CD8-positive, alpha-beta memory T cell (primary cell): ENCODE data around the gene LHPP. TPM values are rescaled to one million over a fixed set of nuclear protein-coding genes. Genes with fewer than 3 reads are reported as not detected.

Experiments
- CTCF ChIA-PET: fragments of 350-600 bp; sonication (Branson Sonifier 250); formaldehyde crosslinking; loops from one replicate; lab custom pipeline; 2021; ENCODE audit warnings: antibody characterized with exemption; lab: Charles Lee
- POLR2A ChIA-PET: fragments of 350-600 bp; sonication (Branson Sonifier 250); formaldehyde crosslinking; loops from one replicate; lab custom pipeline; 2021; ENCODE audit warnings: antibody characterized with exemption; lab: Charles Lee
- DNase-seq, 5 donors: peaks; one replicate each; pipeline versions ENCODE4 v3.0.0 to v3.0.0-alpha.2; 2020 to 2022; ENCODE audit warnings: mixed read lengths in 1 of 5
- H3K27ac ChIP-seq: one replicate; pipeline ENCODE4 v1.7.0; 2013; ENCODE audit warnings: low read depth, mild to moderate bottlenecking, low read length, moderate library complexity
- H3K27me3 ChIP-seq: 2 replicates; pipeline ENCODE4 v1.7.0; 2013; ENCODE audit warnings: low read length, mild to moderate bottlenecking; ENCODE audit not compliant: insufficient read depth, poor library complexity, severe bottlenecking
- H3K36me3 ChIP-seq: 2 replicates; pipeline ENCODE4 v1.7.0; 2013; ENCODE audit warnings: mild to moderate bottlenecking, low read length, moderate library complexity; ENCODE audit not compliant: insufficient read depth
- H3K4me1 ChIP-seq: 2 replicates; pipeline ENCODE4 v1.7.0; 2013; ENCODE audit warnings: mild to moderate bottlenecking, low read length, moderate library complexity; ENCODE audit not compliant: insufficient read depth
- H3K4me3 ChIP-seq: 2 replicates; pipeline ENCODE4 v1.7.0; 2013; ENCODE audit warnings: mild to moderate bottlenecking, low read length
- H3K9me3 ChIP-seq: 2 replicates; pipeline ENCODE4 v1.7.0; 2013; ENCODE audit warnings: mild to moderate bottlenecking, low read length
- H3K27ac Mint-ChIP-seq, 8 donors: one replicate each; pipeline ENCODE4 v1.8.0; 2020 to 2021; ENCODE audit warnings: mixed read lengths in 8 of 8, mild to moderate bottlenecking in 6 of 8, inconsistent platforms in 3 of 8, moderate library complexity in 3 of 8
- H3K27me3 Mint-ChIP-seq, 2 donors: one replicate each; pipeline ENCODE4 v1.8.0; 2020 to 2021; ENCODE audit warnings: mixed read lengths in 2 of 2, mild to moderate bottlenecking in 1 of 2, moderate library complexity in 1 of 2
- H3K36me3 Mint-ChIP-seq, 3 donors: one replicate each; pipeline ENCODE4 v1.8.0; 2020 to 2021; ENCODE audit warnings: mixed read lengths in 3 of 3, inconsistent platforms in 1 of 3, mild to moderate bottlenecking in 1 of 3
- H3K4me1 Mint-ChIP-seq, 3 donors: one replicate each; pipeline ENCODE4 v1.8.0; 2020 to 2021; ENCODE audit warnings: mixed read lengths in 3 of 3, inconsistent platforms in 1 of 3, mild to moderate bottlenecking in 1 of 3
- H3K4me3 Mint-ChIP-seq, 7 donors: one replicate each; pipeline ENCODE4 v1.8.0; 2020 to 2021; ENCODE audit warnings: mixed read lengths in 7 of 7, mild to moderate bottlenecking in 6 of 7, moderate library complexity in 4 of 7, inconsistent platforms in 2 of 7
- H3K9me3 Mint-ChIP-seq, 5 donors: one replicate each; pipeline ENCODE4 v1.8.0; 2020 to 2022; ENCODE audit warnings: mixed read lengths in 5 of 5, mild to moderate bottlenecking in 3 of 5, moderate library complexity in 2 of 5, inconsistent platforms in 1 of 5
- polyA plus RNA-seq: library from polyadenylated mRNA; unstranded; fragments of 300-500 nt; fragmentation: Illumina TruSeq; gene quantifications from one replicate; pipeline ENCODE4 v1.2.3, GENCODE V29; 2021
- total RNA-seq, 2 experiments: library from RNA; stranded (reverse); gene quantifications; one replicate each; pipeline ENCODE4 v1.2.3, GENCODE V29; 2021

Gene LHPP
- total and polyA plus RNA-seq, 3 experiments from 2014 or later, result 5.2 to 19.1 (median 6.3) TPM

- H3K9me3 ChIP-seq, result no peaks in the 10 kb centered on the region
- peak overlapping the region; percentile 63 for H3K4me3 ChIP-seq
- POLR2A ChIA-PET, result no interaction called here
- H3K36me3 Mint-ChIP-seq, result peaks cover 0 to 2% (median 0%) of the 10 kb centered on the region in 3 donors
- no peaks in the 10 kb centered on the region for H3K9me3 Mint-ChIP-seq
- CTCF ChIA-PET, result interaction anchor here (1.0 to 1.2 kb wide), 4 partner anchors 8 to 1258 kb away, joined by 3 to 7 read pairs (median 4); no protein-coding TSS in a partner anchor
- H3K27ac Mint-ChIP-seq, result peak overlapping the region in 5 of 8 donors; percentile 28 to 85 (median 63)
- DNase-seq, result peak in 1 of 5 donors; percentile 4
- H3K27me3 ChIP-seq, result no peaks in the 10 kb centered on the region
- H3K4me1 Mint-ChIP-seq, result peaks cover 21 to 33% (median 24%) of the 10 kb centered on the region in 3 donors
- H3K27ac ChIP-seq, result peak overlapping the region; percentile 65
- no peaks in the 10 kb centered on the region for H3K36me3 ChIP-seq
- peaks cover 8 to 15% of the 10 kb centered on the region in 2 donors for H3K27me3 Mint-ChIP-seq
- H3K4me1 ChIP-seq, result peaks cover 13% of the 10 kb centered on the region
- peak overlapping the region; percentile 81 to 95 (median 85) for H3K4me3 Mint-ChIP-seq
Measured at GRCh38 chr10:124419635-124420034, 42.0 kb upstream of the LHPP start.

GRCh38 chr10:124420254-124420653 lies 41.4 kb upstream of the LHPP start:
- CTCF ChIA-PET, result no interaction called here
- H3K36me3 ChIP-seq, result no peaks in the 10 kb centered on the region
- H3K4me3 ChIP-seq, result no peak overlapping the region
- H3K27me3 ChIP-seq, result no peaks in the 10 kb centered on the region
- no peak overlapping the region for H3K27ac Mint-ChIP-seq
- peak overlapping the region in 3 of 7 donors; percentile 9 to 93 (median 10) for H3K4me3 Mint-ChIP-seq
- H3K27ac ChIP-seq, result peak overlapping the region; percentile 10
- peaks cover 13% of the 10 kb centered on the region for H3K4me1 ChIP-seq
- H3K36me3 Mint-ChIP-seq, result peaks cover 0 to 2% (median 0%) of the 10 kb centered on the region in 3 donors
- peaks cover 21 to 30% (median 21%) of the 10 kb centered on the region in 3 donors for H3K4me1 Mint-ChIP-seq
- H3K27me3 Mint-ChIP-seq, result peaks cover 8 to 15% of the 10 kb centered on the region in 2 donors
- DNase-seq, result no peak
- POLR2A ChIA-PET, result no interaction called here
- no peaks in the 10 kb centered on the region for H3K9me3 ChIP-seq
- H3K9me3 Mint-ChIP-seq, result no peaks in the 10 kb centered on the region

GRCh38 chr10:124422742-124423141 lies 38.9 kb upstream of the LHPP start:
- Histone ChIP-seq H3K27me3 (no peaks in the 10 kb centered on the region), H3K4me3 (no peak overlapping the region), H3K9me3 (no peaks in the 10 kb centered on the region), H3K4me1 (peaks cover 7% of the 10 kb centered on the region), H3K36me3 (no peaks in the 10 kb centered on the region), H3K27ac (no peak overlapping the region)
- H3K27ac Mint-ChIP-seq, result no peak overlapping the region
- POLR2A ChIA-PET, result no interaction called here
- peaks cover 10 to 15% of the 10 kb centered on the region in 2 donors for H3K27me3 Mint-ChIP-seq
- peaks cover 0 to 2% (median 0%) of the 10 kb centered on the region in 3 donors for H3K36me3 Mint-ChIP-seq
- no peak overlapping the region for H3K4me3 Mint-ChIP-seq
- peaks cover 4 to 8% (median 7%) of the 10 kb centered on the region in 3 donors for H3K4me1 Mint-ChIP-seq
- CTCF ChIA-PET, result no interaction called here
- DNase-seq, result no peak
- no peaks in the 10 kb centered on the region for H3K9me3 Mint-ChIP-seq

- POLR2A ChIA-PET, result no interaction called here
Measured at GRCh38 chr10:124423813-124424212, 37.8 kb upstream of the LHPP start.

GRCh38 chr10:124425227-124425962 lies 36.2 kb upstream of the LHPP start:
- H3K27me3 Mint-ChIP-seq, result peaks cover 9 to 26% of the 10 kb centered on the region in 2 donors
- no peak for DNase-seq
- H3K4me1 ChIP-seq, result no peaks in the 10 kb centered on the region
- H3K27me3 ChIP-seq, result no peaks in the 10 kb centered on the region
- H3K27ac ChIP-seq, result no peak overlapping the region
- H3K4me3 ChIP-seq, result no peak overlapping the region
- no peak overlapping the region for H3K27ac Mint-ChIP-seq
- no peaks in the 10 kb centered on the region for H3K36me3 Mint-ChIP-seq
- POLR2A ChIA-PET, result no interaction called here
- CTCF ChIA-PET, result no interaction called here
- H3K4me3 Mint-ChIP-seq, result no peak overlapping the region
- H3K9me3 Mint-ChIP-seq, result no peaks in the 10 kb centered on the region
- H3K9me3 ChIP-seq, result no peaks in the 10 kb centered on the region
- no peaks in the 10 kb centered on the region for H3K36me3 ChIP-seq
- H3K4me1 Mint-ChIP-seq, result no peaks in the 10 kb centered on the region

More at GRCh38 chr10:124423813-124424212, 37.8 kb upstream of the LHPP start:
- Histone ChIP-seq H3K27me3 (no peaks in the 10 kb centered on the region), H3K9me3 (no peaks in the 10 kb centered on the region), H3K4me1 (peaks cover 4% of the 10 kb centered on the region), H3K27ac (no peak overlapping the region), H3K36me3 (no peaks in the 10 kb centered on the region), H3K4me3 (no peak overlapping the region)
- DNase-seq, result no peak
- Mint-ChIP-seq H3K4me3 (no peak overlapping the region), H3K4me1 (peaks cover 3 to 4% (median 3%) of the 10 kb centered on the region in 3 donors), H3K9me3 (no peaks in the 10 kb centered on the region), H3K27me3 (peaks cover 10 to 19% of the 10 kb centered on the region in 2 donors), H3K36me3 (no peaks in the 10 kb centered on the region), H3K27ac (no peak overlapping the region)
- CTCF ChIA-PET, result no interaction called here

GRCh38 chr10:124428207-124428777 lies 33.3 kb upstream of the LHPP start:
- CTCF ChIA-PET, result interaction anchor here (0.6 to 1.8 kb wide), 3 partner anchors 9 to 39 kb away, joined by 3 to 7 read pairs (median 5); partner anchors contain the start of gene OAT
- Histone ChIP-seq H3K4me3 (no peak overlapping the region), H3K9me3 (no peaks in the 10 kb centered on the region), H3K27me3 (no peaks in the 10 kb centered on the region), H3K36me3 (no peaks in the 10 kb centered on the region), H3K4me1 (no peaks in the 10 kb centered on the region), H3K27ac (no peak overlapping the region)
- Mint-ChIP-seq H3K9me3 (no peaks in the 10 kb centered on the region), H3K4me1 (no peaks in the 10 kb centered on the region), H3K27me3 (peaks cover 10 to 25% of the 10 kb centered on the region in 2 donors), H3K4me3 (no peak overlapping the region), H3K36me3 (no peaks in the 10 kb centered on the region), H3K27ac (no peak overlapping the region)
- no peak for DNase-seq
- POLR2A ChIA-PET, result interaction anchor here (0.6 kb wide), 2 partner anchors 11 to 364 kb away, joined by 3 to 12 read pairs; no protein-coding TSS in a partner anchor

GRCh38 chr10:124429576-124429975 lies 32.0 kb upstream of the LHPP start:
- Mint-ChIP-seq H3K27ac (no peak overlapping the region), H3K9me3 (no peaks in the 10 kb centered on the region), H3K36me3 (no peaks in the 10 kb centered on the region), H3K4me1 (no peaks in the 10 kb centered on the region), H3K4me3 (no peak overlapping the region), H3K27me3 (peaks cover 5 to 16% of the 10 kb centered on the region in 2 donors)
- no peaks in the 10 kb centered on the region for H3K27me3 ChIP-seq
- no peak overlapping the region for H3K27ac ChIP-seq
- no peaks in the 10 kb centered on the region for H3K36me3 ChIP-seq
- POLR2A ChIA-PET, result no interaction called here
- H3K4me3 ChIP-seq, result no peak overlapping the region
- H3K9me3 ChIP-seq, result no peaks in the 10 kb centered on the region
- H3K4me1 ChIP-seq, result no peaks in the 10 kb centered on the region
- CTCF ChIA-PET, result interaction anchor here (1.4 kb wide), 1 partner anchor 32 kb away, joined by 3 read pairs; the partner anchor contains the start of gene LHPP
- DNase-seq, result no peak

GRCh38 chr10:124430077-124430476 lies 31.5 kb upstream of the LHPP start:
- no peaks in the 10 kb centered on the region for H3K9me3 Mint-ChIP-seq
- H3K27ac Mint-ChIP-seq, result no peak overlapping the region
- POLR2A ChIA-PET, result no interaction called here
- Histone ChIP-seq H3K4me1 (no peaks in the 10 kb centered on the region), H3K36me3 (no peaks in the 10 kb centered on the region), H3K27ac (no peak overlapping the region), H3K4me3 (no peak overlapping the region), H3K9me3 (no peaks in the 10 kb centered on the region), H3K27me3 (no peaks in the 10 kb centered on the region)
- CTCF ChIA-PET, result interaction anchor here (1.4 kb wide), 1 partner anchor 32 kb away, joined by 3 read pairs; the partner anchor contains the start of gene LHPP
- peaks cover 5 to 16% of the 10 kb centered on the region in 2 donors for H3K27me3 Mint-ChIP-seq
- no peaks in the 10 kb centered on the region for H3K4me1 Mint-ChIP-seq
- no peak for DNase-seq
- H3K36me3 Mint-ChIP-seq, result no peaks in the 10 kb centered on the region
- no peak overlapping the region for H3K4me3 Mint-ChIP-seq
